Caco-2 (cell line): ENCODE measurements around the gene PTPN13. TPM values are rescaled to one million over a fixed set of nuclear protein-coding genes. Genes with fewer than 3 reads are reported as not detected.

Experiments used
- BruUV-seq: library from RNA; stranded (reverse); fragments of 400-500 nt; replicated peaks from 2 replicates; lab custom pipeline; 2021; lab: Mats Ljungman, UMichigan
- CTCF ChIA-PET: fragments of 300-600 bp; sonication (Branson Sonifier 250); formaldehyde crosslinking; loops from one replicate; lab custom pipeline; 2022; ENCODE audit warnings: antibody characterized with exemption; lab: Charles Lee
- POLR2A ChIA-PET: fragments of 300-600 bp; sonication (Branson Sonifier 250); formaldehyde crosslinking; loops from one replicate; lab custom pipeline; 2022; ENCODE audit warnings: antibody characterized with exemption; lab: Charles Lee
- DNase-seq, 2 experiments: peaks; one replicate each; pipeline versions ENCODE4 v3.0.0 to v3.0.0-alpha.2; 2020 to 2022
- H3K27me3 ChIP-seq: replicated peaks from 2 replicates; pipeline ENCODE4 v1.6.0; 2011; ENCODE audit warnings: low read length; ENCODE audit not compliant: control insufficient read depth, insufficient read depth
- H3K36me3 ChIP-seq: 2 replicates; pipeline ENCODE4 v1.5.1; 2011; ENCODE audit warnings: low read length; ENCODE audit not compliant: control insufficient read depth, insufficient read depth
- H3K4me1 ChIP-seq: fragments of 250-450 bp; sonication (Bioruptor Pico); 2 replicates; pipeline ENCODE4 v1.5.1; 2020; ENCODE audit warnings: mild to moderate bottlenecking
- H3K4me3 ChIP-seq: 2 replicates; pipeline ENCODE4 v1.5.1; 2011; ENCODE audit warnings: low read depth, mild to moderate bottlenecking, control low read depth, low read length
- H3K9me3 ChIP-seq: fragments of 250-450 bp; sonication (Bioruptor Pico); 2 replicates; pipeline ENCODE4 v1.5.1; 2020; ENCODE audit warnings: mild to moderate bottlenecking, moderate library complexity
- H3K27ac Mint-ChIP-seq: one replicate; pipeline ENCODE4 v1.8.0; 2022; ENCODE audit warnings: mixed read lengths; ENCODE audit not compliant: unreplicated experiment
- H3K27me3 Mint-ChIP-seq: one replicate; pipeline ENCODE4 v1.8.0; 2022; ENCODE audit warnings: mixed read lengths; ENCODE audit not compliant: insufficient read depth, unreplicated experiment
- H3K36me3 Mint-ChIP-seq: one replicate; pipeline ENCODE4 v1.8.0; 2022; ENCODE audit warnings: mild to moderate bottlenecking, mixed read lengths; ENCODE audit not compliant: insufficient read depth, unreplicated experiment
- H3K4me1 Mint-ChIP-seq: one replicate; pipeline ENCODE4 v1.8.0; 2022; ENCODE audit warnings: low read depth, mixed read lengths; ENCODE audit not compliant: unreplicated experiment
- H3K4me3 Mint-ChIP-seq: one replicate; pipeline ENCODE4 v1.8.0; 2022; ENCODE audit warnings: mild to moderate bottlenecking, moderate library complexity, mixed read lengths; ENCODE audit not compliant: unreplicated experiment
- H3K9me3 Mint-ChIP-seq: one replicate; pipeline ENCODE4 v1.8.0; 2022; ENCODE audit warnings: mixed read lengths; ENCODE audit not compliant: unreplicated experiment
- intact Hi-C: fragments of 100-400 bp; cut with micrococcal nuclease; formaldehyde crosslinking; loops from one replicate; pipeline ENCODE4 v1.10.0; 2022; ENCODE audit not compliant: unreplicated experiment
- total RNA-seq: library from RNA; stranded (reverse); gene quantifications from 2 replicates; pipeline ENCODE4 v1.2.3, GENCODE V29; 2022
- TF ChIP-seq, protein P1 (sequence below), 2 experiments: fragments of 200-600 bp in 1 of 2; IDR thresholded peaks; 1 replicate in 1 of 2; 2 replicates in 1 of 2; pipeline versions ENCODE4 v1.5.1 to v1.8.0; 2011 to 2022; ENCODE audit warnings: antibody characterized with exemption in 1 of 2, control low read depth in 1 of 2, inconsistent platforms in 1 of 2, low read depth in 1 of 2, low read length in 1 of 2, mild to moderate bottlenecking in 1 of 2, moderate library complexity in 1 of 2; ENCODE audit not compliant: insufficient read depth in 1 of 2, severe bottlenecking in 1 of 2, unreplicated experiment in 1 of 2

The PTPN13 gene
- total RNA-seq, 1 experiment from 2014 or later = 12.1 TPM

DNA sequence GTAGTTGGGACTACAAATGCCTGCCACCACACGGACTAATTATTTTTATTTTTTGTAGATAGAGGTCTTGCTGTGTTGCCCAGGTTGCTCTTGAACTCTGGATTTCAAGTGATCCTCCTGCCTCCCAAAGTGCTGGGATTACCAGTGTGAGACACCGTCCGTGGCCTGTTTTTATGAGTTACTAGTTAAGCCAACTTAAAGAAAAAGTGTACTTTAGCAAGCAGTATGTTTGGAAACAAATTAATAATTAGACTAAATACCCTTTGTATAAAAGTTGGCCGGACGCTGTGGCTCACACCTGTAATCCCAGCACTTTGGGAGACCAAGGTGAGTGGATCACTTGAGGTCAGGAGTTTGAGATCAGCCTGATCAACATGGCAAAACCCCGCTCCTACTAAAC lies 14.2 kb upstream of the PTPN13 start:
- CTCF ChIA-PET = no interaction called here
- H3K4me3 ChIP-seq = no peak overlapping the region

DNA sequence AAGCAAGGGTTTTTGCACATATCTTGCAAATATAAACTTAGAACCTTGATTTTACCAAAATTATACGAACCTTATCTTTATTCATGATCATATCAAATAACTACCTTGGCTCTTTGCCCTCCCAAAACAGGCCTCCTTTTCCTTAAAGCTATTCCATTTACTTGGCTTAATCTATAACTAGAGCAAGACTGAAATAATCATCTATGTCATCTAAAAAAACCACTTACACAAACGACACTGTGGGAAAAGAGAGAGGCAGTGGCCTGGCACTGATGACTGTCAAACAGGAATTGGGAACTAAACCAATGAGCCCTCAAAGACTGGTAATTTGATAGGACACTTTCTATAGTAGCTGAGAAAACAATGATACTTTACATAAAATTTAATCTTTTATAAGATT lies 11.7 kb upstream of the PTPN13 start:
- no peak overlapping the region for H3K4me3 ChIP-seq
- no peak for DNase-seq

More for the DNA sequence above, 14.2 kb upstream of the PTPN13 start:
- no TSS peak for BruUV-seq
- TF ChIP-seq, protein P1, sequence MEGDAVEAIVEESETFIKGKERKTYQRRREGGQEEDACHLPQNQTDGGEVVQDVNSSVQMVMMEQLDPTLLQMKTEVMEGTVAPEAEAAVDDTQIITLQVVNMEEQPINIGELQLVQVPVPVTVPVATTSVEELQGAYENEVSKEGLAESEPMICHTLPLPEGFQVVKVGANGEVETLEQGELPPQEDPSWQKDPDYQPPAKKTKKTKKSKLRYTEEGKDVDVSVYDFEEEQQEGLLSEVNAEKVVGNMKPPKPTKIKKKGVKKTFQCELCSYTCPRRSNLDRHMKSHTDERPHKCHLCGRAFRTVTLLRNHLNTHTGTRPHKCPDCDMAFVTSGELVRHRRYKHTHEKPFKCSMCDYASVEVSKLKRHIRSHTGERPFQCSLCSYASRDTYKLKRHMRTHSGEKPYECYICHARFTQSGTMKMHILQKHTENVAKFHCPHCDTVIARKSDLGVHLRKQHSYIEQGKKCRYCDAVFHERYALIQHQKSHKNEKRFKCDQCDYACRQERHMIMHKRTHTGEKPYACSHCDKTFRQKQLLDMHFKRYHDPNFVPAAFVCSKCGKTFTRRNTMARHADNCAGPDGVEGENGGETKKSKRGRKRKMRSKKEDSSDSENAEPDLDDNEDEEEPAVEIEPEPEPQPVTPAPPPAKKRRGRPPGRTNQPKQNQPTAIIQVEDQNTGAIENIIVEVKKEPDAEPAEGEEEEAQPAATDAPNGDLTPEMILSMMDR (IDR thresholded peaks at IDR 0.05; ENCODE audit: insufficient read depth in 1 of 2, low read depth in 1 of 2, low read length in 1 of 2, severe bottlenecking in 1 of 2, unreplicated experiment in 1 of 2) = no peak
- Mint-ChIP-seq H3K27ac (no peak overlapping the region), H3K4me1 (no peaks in the 10 kb centered on the region), H3K27me3 (no peaks in the 10 kb centered on the region), H3K9me3 (no peaks in the 10 kb centered on the region), H3K36me3 (no peaks in the 10 kb centered on the region), H3K4me3 (no peak overlapping the region)
- POLR2A ChIA-PET = no interaction called here
- no peaks in the 10 kb centered on the region for H3K4me1 ChIP-seq
- no peaks in the 10 kb centered on the region for H3K27me3 ChIP-seq
- intact Hi-C loops = no loop called here
- H3K36me3 ChIP-seq = no peaks in the 10 kb centered on the region
- no peak for DNase-seq
- H3K9me3 ChIP-seq = no peaks in the 10 kb centered on the region

DNA sequence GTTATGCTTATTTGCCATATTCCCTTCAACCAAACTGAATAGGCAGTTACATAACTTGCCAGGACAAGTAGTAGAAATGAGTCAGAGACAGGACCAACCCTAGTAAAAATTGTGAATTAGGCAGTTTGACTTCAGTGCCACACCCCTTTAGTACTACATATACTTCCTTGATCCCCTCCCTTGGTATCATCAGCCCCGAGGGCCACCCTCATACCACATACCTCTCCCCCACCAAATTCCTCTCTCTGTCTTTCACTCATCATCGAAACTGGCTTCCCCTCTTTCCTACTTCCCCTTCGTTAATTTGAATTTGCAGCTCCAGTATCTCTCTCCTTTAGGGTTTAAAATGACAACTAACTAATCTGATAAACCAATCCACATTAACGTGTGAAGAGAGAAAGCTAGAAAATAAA lies 7.9 kb upstream of the PTPN13 start:
- no peaks in the 10 kb centered on the region for H3K4me1 Mint-ChIP-seq
- no peak overlapping the region for H3K4me3 Mint-ChIP-seq
- CTCF ChIA-PET = no interaction called here
- H3K9me3 ChIP-seq = no peaks in the 10 kb centered on the region
- H3K4me3 ChIP-seq = no peak overlapping the region
- no peaks in the 10 kb centered on the region for H3K9me3 Mint-ChIP-seq
- no peaks in the 10 kb centered on the region for H3K36me3 ChIP-seq
- H3K27me3 Mint-ChIP-seq = peaks cover 4% of the 10 kb centered on the region
- no peaks in the 10 kb centered on the region for H3K36me3 Mint-ChIP-seq
- no peaks in the 10 kb centered on the region for H3K4me1 ChIP-seq
- BruUV-seq = no TSS peak
- H3K27ac Mint-ChIP-seq = no peak overlapping the region
- POLR2A ChIA-PET = no interaction called here
- intact Hi-C loops = no loop called here
- TF ChIP-seq, protein P1 (IDR thresholded peaks at IDR 0.05; ENCODE audit: insufficient read depth in 1 of 2, low read depth in 1 of 2, low read length in 1 of 2, severe bottlenecking in 1 of 2, unreplicated experiment in 1 of 2) = no peak
- no peak for DNase-seq
- H3K27me3 ChIP-seq = no peaks in the 10 kb centered on the region

More for the DNA sequence above, 11.7 kb upstream of the PTPN13 start:
- intact Hi-C loops = no loop called here
- Histone ChIP-seq H3K4me1 (no peaks in the 10 kb centered on the region), H3K36me3 (no peaks in the 10 kb centered on the region), H3K27me3 (no peaks in the 10 kb centered on the region), H3K9me3 (no peaks in the 10 kb centered on the region)
- ChIA-PET CTCF (no interaction called here), POLR2A (no interaction called here)
- H3K27ac Mint-ChIP-seq = no peak overlapping the region
- BruUV-seq = no TSS peak
- no peaks in the 10 kb centered on the region for H3K9me3 Mint-ChIP-seq
- no peaks in the 10 kb centered on the region for H3K36me3 Mint-ChIP-seq
- H3K27me3 Mint-ChIP-seq = peaks cover 4% of the 10 kb centered on the region
- H3K4me3 Mint-ChIP-seq = no peak overlapping the region
- TF ChIP-seq, protein P1 (IDR thresholded peaks at IDR 0.05; ENCODE audit: insufficient read depth in 1 of 2, low read depth in 1 of 2, low read length in 1 of 2, severe bottlenecking in 1 of 2, unreplicated experiment in 1 of 2) = no peak
- no peaks in the 10 kb centered on the region for H3K4me1 Mint-ChIP-seq
